Right atrium auricular region (tissue), 2 donors: ENCODE results near the gene ANKRD16. TPM values are rescaled to one million over a fixed set of nuclear protein-coding genes. Genes with fewer than 3 reads are reported as not detected.

Experiments used
- DNase-seq: peaks from one replicate; pipeline ENCODE4 v3.0.0-alpha.2; 2019; ENCODE audit warnings: low spot score
- H3K27ac ChIP-seq, 2 donors: fragments of 200-600 bp; sonication (generic); 1 replicate in 1 of 2; 2 replicates in 1 of 2; pipeline ENCODE4 v1.5.1; 2016 to 2019
- H3K27me3 ChIP-seq, 2 donors: fragments of 200-600 bp; sonication (generic); one replicate each; pipeline versions ENCODE4 v1.5.1 to v1.6.0; 2017 to 2019
- H3K36me3 ChIP-seq: fragments of 200-600 bp; sonication (generic); one replicate; pipeline ENCODE4 v1.5.1; 2016
- H3K4me1 ChIP-seq, 2 donors: fragments of 200-600 bp; sonication (generic); one replicate each; pipeline versions ENCODE4 v1.5.1 to v1.6.0; 2017 to 2019
- H3K4me3 ChIP-seq, 2 donors: fragments of 200-600 bp; sonication (generic); 1 replicate in 1 of 2; 2 replicates in 1 of 2; pipeline ENCODE4 v1.5.1; 2017 to 2019; ENCODE audit warnings: mild to moderate bottlenecking in 1 of 2, moderate library complexity in 1 of 2
- H3K9me3 ChIP-seq, 2 donors: fragments of 200-600 bp; sonication (generic); one replicate each; pipeline ENCODE4 v1.5.1; 2019
- CTCF ChIP-seq, 2 donors: fragments of 200-600 bp; sonication (generic); IDR thresholded peaks; one replicate each; pipeline ENCODE4 v1.5.1; 2019; ENCODE audit warnings: antibody characterized with exemption in 2 of 2
- total RNA-seq, 2 donors: library from RNA; depleted of rRNA; stranded (reverse); fragments of >200 nt; gene quantifications; one replicate each; pipeline ENCODE4 v1.1.0, GENCODE V29; 2016

ANKRD16 gene
- total RNA-seq, 2 donors from 2014 or later, result 1.9 to 3.5 TPM

GRCh38 chr10:5835446-5836095, 54.1 kb downstream of the ANKRD16 start:
- Histone ChIP-seq H3K27ac (no peak overlapping the region), H3K4me3 (no peak overlapping the region), H3K4me1 (peaks cover 0 to 12% of the 10 kb centered on the region in 2 donors), H3K27me3 (no peaks in the 10 kb centered on the region), H3K36me3 (no peaks in the 10 kb centered on the region), H3K9me3 (no peaks in the 10 kb centered on the region)
- DNase-seq, result no peak
- TF ChIP-seq CTCF (IDR thresholded peaks at IDR 0.05), result no peak

GRCh38 chr10:5833814-5834213, 55.9 kb downstream of the ANKRD16 start:
- Histone ChIP-seq H3K9me3 (no peaks in the 10 kb centered on the region), H3K36me3 (no peaks in the 10 kb centered on the region), H3K4me3 (no peak overlapping the region), H3K4me1 (peaks cover 0 to 4% of the 10 kb centered on the region in 2 donors), H3K27me3 (no peaks in the 10 kb centered on the region), H3K27ac (no peak overlapping the region)
- no peak for DNase-seq
- TF ChIP-seq CTCF (IDR thresholded peaks at IDR 0.05), result no peak

- Histone ChIP-seq H3K4me1 (peaks cover 0 to 4% of the 10 kb centered on the region in 2 donors), H3K36me3 (no peaks in the 10 kb centered on the region), H3K27me3 (no peaks in the 10 kb centered on the region), H3K27ac (no peak overlapping the region), H3K4me3 (no peak overlapping the region), H3K9me3 (no peaks in the 10 kb centered on the region)
- DNase-seq, result no peak
- no peak for TF ChIP-seq CTCF (IDR thresholded peaks at IDR 0.05)
Observed at GRCh38 chr10:5832946-5833345, 56.7 kb downstream of the ANKRD16 start.

- H3K9me3 ChIP-seq, result no peaks in the 10 kb centered on the region
- no peak for DNase-seq
- H3K4me1 ChIP-seq, result peaks cover 0 to 4% of the 10 kb centered on the region in 2 donors
- H3K4me3 ChIP-seq, result no peak overlapping the region
- no peaks in the 10 kb centered on the region for H3K27me3 ChIP-seq
- no peaks in the 10 kb centered on the region for H3K36me3 ChIP-seq
- H3K27ac ChIP-seq, result no peak overlapping the region
- TF ChIP-seq CTCF (IDR thresholded peaks at IDR 0.05), result no peak
Observed at GRCh38 chr10:5831446-5831782, 58.3 kb downstream of the ANKRD16 start.

GRCh38 chr10:5830629-5831445, 58.9 kb downstream of the ANKRD16 start:
- Histone ChIP-seq H3K27me3 (no peaks in the 10 kb centered on the region), H3K9me3 (no peaks in the 10 kb centered on the region), H3K4me3 (no peak overlapping the region), H3K36me3 (no peaks in the 10 kb centered on the region), H3K27ac (no peak overlapping the region), H3K4me1 (peaks cover 0 to 4% of the 10 kb centered on the region in 2 donors)
- DNase-seq, result no peak
- no peak for TF ChIP-seq CTCF (IDR thresholded peaks at IDR 0.05)
